ENCODE data around the gene GFI1B. TPM values are rescaled to one million over a fixed set of nuclear protein-coding genes. Genes with fewer than 3 reads are reported as not detected.
"Not testable (repeated sequence)": the region's sequence is repeated elsewhere in the genome, so short reads cannot be mapped to it uniquely, and the experiment has no call there.

GFI1B gene
- total RNA-seq, 1 donor from 2014 or later = not detected

DNA sequence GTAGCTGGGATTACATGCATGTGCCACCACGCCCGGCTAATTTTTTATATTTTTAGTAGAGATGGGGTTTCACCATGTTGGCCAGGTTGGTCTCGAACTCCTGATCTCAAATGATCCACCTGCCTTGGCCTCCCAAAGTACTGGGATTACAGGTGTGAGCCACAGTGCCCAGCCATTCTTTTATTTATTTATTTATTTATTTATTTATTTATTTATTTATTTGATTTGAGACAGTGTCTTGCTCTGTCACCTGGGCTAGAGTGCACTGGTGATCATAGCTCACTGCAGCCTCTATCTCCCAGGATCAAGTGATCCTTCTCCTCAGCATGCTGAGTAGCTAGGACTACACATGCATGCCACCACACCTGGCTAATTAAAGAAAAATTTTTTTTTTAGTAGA is 10.6 kb upstream of the GFI1B start:
- DNase-seq (ENCODE audit: low read depth, low spot score) = not testable (repeated sequence)

GRCh38 chr9:132969783-132970182 is 8.7 kb upstream of the GFI1B start:
- no peak for DNase-seq (ENCODE audit: low read depth, low spot score)

- no peak for DNase-seq (ENCODE audit: low read depth, low spot score)
Measured at GRCh38 chr9:132970324-132971062, 8.0 kb upstream of the GFI1B start.

GRCh38 chr9:132973166-132973565 is 5.3 kb upstream of the GFI1B start:
- DNase-seq (ENCODE audit: low read depth, low spot score) = no peak

DNA sequence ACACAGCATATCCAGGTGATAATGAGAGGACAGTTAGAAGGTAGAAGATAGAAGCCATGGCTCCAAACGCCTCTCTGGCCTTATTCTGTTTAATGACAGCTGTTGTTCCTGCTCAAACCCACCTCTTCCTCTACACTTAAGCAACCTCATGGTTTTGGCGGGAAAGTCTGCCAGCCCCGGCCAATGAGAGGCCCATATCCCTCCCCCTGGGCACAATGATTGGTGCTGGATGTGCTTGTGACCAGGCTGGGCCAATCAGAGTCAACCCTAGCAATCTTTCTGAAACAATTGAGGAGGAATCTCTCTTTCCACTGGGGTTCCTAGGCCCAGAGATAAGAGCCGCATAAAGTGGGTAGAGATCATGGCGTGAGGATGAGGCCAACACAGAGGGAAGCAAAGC is 4.8 kb upstream of the GFI1B start:
- no peak for DNase-seq (ENCODE audit: low read depth, low spot score)

GRCh38 chr9:132975961-132976360 is 2.5 kb upstream of the GFI1B start:
- no peak for DNase-seq (ENCODE audit: low read depth, low spot score)

DNA sequence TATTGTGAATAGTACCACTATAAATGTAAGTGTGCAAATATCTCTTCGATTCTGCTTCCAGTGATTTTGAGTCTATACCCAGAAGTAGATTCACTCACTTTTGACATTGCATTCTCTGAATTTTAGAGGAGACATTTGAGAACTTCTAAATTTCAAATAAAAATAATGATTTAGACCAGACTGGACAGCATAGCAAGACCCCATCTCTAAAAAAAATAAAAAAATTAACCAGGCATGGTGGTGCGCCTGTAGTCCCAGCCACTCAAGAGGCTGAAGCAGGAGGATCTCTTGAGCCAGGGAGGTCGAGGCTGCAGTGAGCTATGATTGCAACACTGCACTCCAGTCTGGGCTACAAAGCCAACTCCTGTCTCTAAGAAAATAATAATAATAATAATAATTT is 1.9 kb upstream of the GFI1B start:
- DNase-seq (ENCODE audit: low read depth, low spot score) = no peak

- no peak for DNase-seq (ENCODE audit: low read depth, low spot score)
Measured at GRCh38 chr9:132978112-132978450, 413 bp upstream of the GFI1B start.

- DNase-seq (ENCODE audit: low read depth, low spot score) = no peak
Measured at GRCh38 chr9:132980157-132980556, 1.7 kb downstream of the GFI1B start.

- DNase-seq (ENCODE audit: low read depth, low spot score) = no peak
Measured at GRCh38 chr9:132982458-132982857, 4.0 kb downstream of the GFI1B start.

DNA sequence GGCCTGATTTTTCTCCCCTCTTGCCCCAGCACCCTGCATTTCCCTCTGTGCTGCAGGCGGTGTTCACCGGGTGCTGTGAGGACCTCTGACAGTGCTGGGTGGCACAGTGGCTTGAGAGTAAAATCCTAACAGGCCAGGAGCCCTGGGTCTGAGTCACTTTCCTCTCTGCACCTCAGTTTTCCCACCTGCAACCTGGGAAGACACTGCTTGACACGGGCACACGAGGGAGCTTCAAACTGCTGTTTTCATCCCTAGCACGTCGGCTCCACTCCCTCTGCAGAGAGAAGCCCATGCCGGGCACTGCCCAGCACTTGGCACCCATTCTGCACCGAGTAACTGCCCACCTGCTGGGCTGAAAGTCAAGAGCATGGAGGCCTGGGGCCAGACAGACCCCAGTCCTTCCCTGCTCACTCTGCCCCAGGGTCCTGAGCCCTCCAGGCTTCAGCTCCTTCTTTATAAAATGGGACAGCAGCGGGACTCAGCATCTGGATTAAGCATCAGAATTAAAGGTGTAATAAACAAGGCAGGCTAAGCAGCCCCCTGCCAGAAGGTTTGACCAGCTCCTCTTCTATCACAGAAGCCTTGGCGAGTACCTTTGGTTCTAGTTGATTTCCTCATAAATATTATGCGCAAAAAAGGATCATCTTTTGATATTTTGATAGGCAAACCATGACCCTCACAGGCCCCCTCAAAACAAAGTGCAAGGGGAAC is 5.2 kb downstream of the GFI1B start:
- DNase-seq (ENCODE audit: low read depth, low spot score) = no peak

DNA sequence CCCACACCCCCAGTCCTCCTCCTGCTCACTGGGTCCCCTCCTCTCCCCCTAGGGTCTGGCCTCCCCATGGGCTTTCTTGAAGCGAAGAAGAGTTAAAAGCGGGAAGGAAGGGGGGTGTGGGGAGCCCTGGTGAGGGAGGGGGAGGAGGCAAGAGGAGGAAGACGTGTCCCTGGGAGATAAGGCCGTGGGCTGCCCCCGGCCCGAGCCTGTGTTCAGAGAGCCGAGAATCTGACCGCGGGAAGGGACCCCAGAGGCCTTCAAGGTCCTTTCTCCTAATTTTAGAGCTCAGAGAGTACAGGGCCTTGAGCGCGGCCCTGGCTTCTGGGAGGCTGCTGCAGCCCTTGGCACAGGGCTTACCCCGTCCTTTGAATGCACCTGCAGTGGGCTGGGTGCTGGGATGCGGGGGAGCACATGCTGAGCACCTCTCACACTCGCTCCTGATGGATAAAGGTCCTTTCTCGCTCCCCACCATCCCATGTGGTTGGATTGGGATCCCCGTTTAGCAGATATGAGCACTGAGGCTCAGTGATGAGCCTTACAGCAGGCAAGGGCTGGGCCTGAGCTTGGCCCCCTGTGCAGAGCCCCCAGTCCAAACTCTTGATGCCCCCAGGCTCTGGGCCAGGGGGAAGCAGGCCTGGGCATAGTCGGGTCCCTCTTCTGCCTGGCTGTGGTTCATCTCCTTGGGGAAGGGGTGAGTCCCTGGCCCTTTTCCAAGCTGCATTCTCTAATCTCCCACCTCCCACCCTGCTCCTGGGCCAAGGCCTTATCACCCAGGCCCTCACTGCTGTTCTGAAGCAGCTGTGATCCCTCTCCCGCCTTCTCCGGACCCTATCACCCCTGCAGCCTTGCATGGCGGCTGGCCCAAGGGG is 5.9 kb downstream of the GFI1B start:
- DNase-seq (ENCODE audit: low read depth, low spot score) = no peak

DNA sequence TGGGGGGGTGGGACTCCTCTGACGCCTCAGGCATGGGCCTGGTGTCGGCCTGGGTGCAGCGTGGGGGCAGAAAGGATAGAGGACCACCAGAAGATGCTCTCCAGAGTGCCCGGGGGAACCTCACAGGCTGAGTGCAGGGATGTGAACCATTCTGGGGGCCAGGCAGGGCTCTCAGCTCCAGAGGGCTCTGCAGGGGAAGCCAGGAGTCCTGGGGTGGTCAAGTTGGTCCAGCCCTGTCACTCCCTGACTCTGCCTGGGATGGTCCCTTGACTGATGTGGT is 6.5 kb downstream of the GFI1B start:
- DNase-seq (ENCODE audit: low read depth, low spot score) = no peak

GRCh38 chr9:132985489-132985888 is 7.0 kb downstream of the GFI1B start:
- DNase-seq (ENCODE audit: low read depth, low spot score) = no peak

DNA sequence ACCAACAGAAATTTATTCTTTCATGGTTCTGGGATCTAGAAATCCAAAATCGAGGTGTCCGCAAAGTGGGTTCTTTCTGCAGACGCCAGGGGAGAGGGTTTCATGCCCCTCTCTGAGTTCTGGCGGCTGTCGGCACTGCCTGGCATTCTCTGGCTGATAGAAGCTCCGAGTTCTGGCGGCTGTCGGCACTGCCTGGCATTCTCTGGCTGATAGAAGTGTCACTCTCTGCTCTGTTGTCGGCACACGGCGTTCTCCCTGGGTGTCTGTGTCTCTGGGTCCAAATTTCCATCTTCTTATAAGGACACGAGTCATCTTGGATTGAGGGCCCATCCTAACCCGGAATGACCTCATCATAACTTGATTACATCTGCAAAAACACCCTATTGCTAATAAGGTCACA is 7.6 kb downstream of the GFI1B start:
- DNase-seq (ENCODE audit: low read depth, low spot score) = no peak

GRCh38 chr9:132986640-132987620 is 8.4 kb downstream of the GFI1B start:
- DNase-seq (ENCODE audit: low read depth, low spot score) = no peak

DNA sequence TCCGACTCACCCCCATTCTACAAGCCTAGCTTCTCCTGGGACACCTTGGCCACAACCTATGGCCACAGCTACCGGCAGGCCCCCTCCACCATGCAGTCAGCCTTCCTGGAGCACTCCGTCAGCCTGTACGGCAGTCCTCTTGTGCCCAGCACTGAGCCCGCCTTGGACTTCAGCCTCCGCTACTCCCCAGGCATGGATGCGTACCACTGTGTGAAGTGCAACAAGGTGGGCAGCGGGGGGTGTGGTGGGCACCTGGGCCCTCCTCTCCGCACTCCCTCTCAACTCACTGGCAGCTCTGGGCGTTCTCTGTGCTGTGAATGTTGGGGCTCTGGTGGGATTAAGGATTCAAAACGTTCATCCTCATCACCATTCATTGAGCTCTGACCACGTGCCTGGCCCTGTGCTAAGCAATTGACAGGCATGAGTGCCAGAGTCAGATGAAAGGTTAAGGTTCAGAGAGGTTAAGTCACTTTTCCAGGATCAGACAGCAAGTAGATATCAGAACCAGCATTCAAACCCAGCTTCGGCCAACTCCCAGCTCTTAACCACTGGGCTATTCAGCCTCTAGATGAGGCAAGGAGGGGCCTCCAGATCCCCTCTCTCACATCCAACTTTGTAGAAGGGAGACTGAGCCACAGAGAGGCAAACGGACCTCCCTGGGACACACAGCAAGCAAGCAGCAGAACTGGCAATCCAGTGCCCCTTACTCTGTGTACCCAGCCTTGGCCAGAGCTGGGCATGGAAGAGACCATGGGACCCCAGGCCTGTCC is 9.9 kb downstream of the GFI1B start:
- DNase-seq (ENCODE audit: low read depth, low spot score) = no peak

DNA sequence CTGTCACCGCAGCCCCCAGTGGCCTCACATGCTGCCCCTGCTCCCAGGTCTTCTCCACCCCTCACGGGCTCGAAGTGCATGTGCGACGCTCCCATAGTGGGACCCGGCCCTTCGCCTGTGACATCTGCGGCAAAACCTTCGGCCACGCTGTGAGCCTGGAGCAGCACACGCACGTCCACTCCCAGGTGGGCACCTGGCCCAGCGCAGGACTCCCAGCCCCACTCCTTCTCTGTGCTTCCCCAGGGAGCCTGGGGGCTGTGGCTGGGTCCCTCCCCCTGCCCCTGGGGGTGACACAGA is 10.5 kb downstream of the GFI1B start:
- DNase-seq (ENCODE audit: low read depth, low spot score) = no peak

GRCh38 chr9:132989414-132989996 is 11.0 kb downstream of the GFI1B start:
- no peak for DNase-seq (ENCODE audit: low read depth, low spot score)

DNA sequence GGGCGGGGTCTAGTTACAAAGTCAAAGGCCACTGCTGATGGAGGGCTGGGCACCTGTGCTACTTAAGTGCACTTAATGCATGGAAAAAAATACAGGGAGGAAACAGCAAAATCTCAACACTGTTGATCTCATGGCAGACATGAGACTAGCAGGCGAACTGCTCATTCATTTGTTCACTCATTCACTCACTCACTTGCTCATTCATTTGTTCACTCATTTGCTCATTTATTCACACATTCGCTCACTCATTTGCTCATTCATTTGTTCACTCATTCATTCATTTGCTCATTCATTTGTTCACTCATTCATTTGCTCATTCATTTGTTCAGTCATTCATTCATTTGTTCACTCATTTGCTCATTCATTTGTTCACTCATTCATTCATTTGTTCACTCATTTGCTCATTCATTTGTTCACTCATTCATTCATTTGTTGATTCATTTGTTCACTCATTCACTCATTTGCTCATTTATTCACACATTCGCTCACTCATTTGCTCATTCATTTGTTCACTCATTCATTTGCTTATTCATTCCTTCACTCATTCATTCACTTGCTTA is 11.6 kb downstream of the GFI1B start:
- DNase-seq (ENCODE audit: low read depth, low spot score) = not testable (repeated sequence)

All from pulmonary artery endothelial cell (primary cell).